ENCODE results near the gene MPPED2. TPM values are rescaled to one million over a fixed set of nuclear protein-coding genes. Genes with fewer than 3 reads are reported as not detected.

The MPPED2 gene
- polyA plus RNA-seq, 3 donors = 0.29 to 0.59 (median 0.52) TPM

DNA sequence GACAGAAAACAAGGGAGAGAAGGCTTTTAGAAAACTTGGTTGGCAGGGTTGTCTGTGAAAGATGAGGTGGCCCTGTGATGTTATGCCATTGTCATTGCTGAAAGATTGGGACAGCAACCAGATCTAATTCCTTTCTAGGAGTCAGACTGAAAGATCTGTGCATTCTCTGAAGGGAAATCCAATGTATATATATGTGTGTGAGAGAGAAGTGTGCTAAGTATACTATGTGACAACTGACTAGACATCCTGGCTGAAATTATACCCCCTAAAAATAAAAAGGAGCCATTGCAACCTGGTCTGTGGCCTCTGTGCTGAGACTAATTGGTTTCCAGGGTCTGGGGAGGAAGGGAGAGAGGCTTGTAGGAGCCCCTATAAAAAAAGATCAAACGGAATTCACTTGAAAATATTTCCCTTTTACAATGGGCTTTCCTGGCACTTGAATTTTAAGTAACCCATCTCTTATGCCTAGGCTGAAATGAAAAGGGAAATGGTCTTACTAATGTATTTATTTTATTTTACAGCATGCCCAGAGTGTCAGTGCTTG, 1.2 kb upstream of the MPPED2 start:
- Mint-ChIP-seq H3K9me3 (peaks cover 0 to 9% (median 4%) of the 10 kb centered on the region in 7 donors), H3K27me3 (ENCODE audit: low read depth in 3 of 3) (peaks cover 44 to 70% (median 48%) of the 10 kb centered on the region in 3 donors), H3K4me1 (peaks cover 14% of the 10 kb centered on the region), H3K36me3 (no peaks in the 10 kb centered on the region), H3K27ac (no peak overlapping the region), H3K4me3 (peak overlapping the region in 1 of 2 donors; percentile 92)
- DNase-seq = no peak
- Histone ChIP-seq H3K27me3 (ENCODE audit: control insufficient read depth in 2 of 2, insufficient read depth in 2 of 2, low read length in 2 of 2) (peaks cover 33 to 73% of the 10 kb centered on the region in 2 donors), H3K27ac (ENCODE audit: low read depth in 1 of 2, low read length in 2 of 2) (no peak overlapping the region), H3K4me3 (replicated peaks in 1 of 3; ENCODE audit: low read depth in 2 of 3, low read length in 3 of 3) (no peak overlapping the region), H3K9ac (ENCODE audit: insufficient read depth, low read length, poor library complexity, severe bottlenecking) (no peak overlapping the region), H4K20me1 (ENCODE audit: insufficient read depth, low read length) (no peaks in the 10 kb centered on the region), H3K79me2 (ENCODE audit: insufficient read depth, low read length) (no peaks in the 10 kb centered on the region), H3K4me1 (ENCODE audit: control insufficient read depth in 1 of 2, insufficient read depth in 2 of 2, low read length in 2 of 2) (peaks cover 17 to 28% of the 10 kb centered on the region in 2 donors), H2AFZ (ENCODE audit: insufficient read depth, low read depth, low read length, poor library complexity, severe bottlenecking) (no peak overlapping the region), H3K9me3 (replicated peaks in 1 of 2; ENCODE audit: control insufficient read depth in 1 of 2, insufficient read depth in 1 of 2, low read length in 2 of 2) (no peaks in the 10 kb centered on the region), H3K36me3 (replicated peaks in 1 of 2; ENCODE audit: control insufficient read depth in 1 of 2, insufficient read depth in 2 of 2, low read length in 2 of 2) (no peaks in the 10 kb centered on the region), H3K4me2 (replicated peaks; ENCODE audit: extremely low read depth, low read length, poor library complexity, severe bottlenecking) (no peak overlapping the region)
- no CpG with 5 or more reads among the region's 1 CpG for WGBS (ENCODE audit: insufficient coverage)
- TF ChIP-seq, protein P1, sequence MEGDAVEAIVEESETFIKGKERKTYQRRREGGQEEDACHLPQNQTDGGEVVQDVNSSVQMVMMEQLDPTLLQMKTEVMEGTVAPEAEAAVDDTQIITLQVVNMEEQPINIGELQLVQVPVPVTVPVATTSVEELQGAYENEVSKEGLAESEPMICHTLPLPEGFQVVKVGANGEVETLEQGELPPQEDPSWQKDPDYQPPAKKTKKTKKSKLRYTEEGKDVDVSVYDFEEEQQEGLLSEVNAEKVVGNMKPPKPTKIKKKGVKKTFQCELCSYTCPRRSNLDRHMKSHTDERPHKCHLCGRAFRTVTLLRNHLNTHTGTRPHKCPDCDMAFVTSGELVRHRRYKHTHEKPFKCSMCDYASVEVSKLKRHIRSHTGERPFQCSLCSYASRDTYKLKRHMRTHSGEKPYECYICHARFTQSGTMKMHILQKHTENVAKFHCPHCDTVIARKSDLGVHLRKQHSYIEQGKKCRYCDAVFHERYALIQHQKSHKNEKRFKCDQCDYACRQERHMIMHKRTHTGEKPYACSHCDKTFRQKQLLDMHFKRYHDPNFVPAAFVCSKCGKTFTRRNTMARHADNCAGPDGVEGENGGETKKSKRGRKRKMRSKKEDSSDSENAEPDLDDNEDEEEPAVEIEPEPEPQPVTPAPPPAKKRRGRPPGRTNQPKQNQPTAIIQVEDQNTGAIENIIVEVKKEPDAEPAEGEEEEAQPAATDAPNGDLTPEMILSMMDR (IDR thresholded peaks at IDR 0.05) = no peak
- intact Hi-C loops (cut with micrococcal nuclease) = no loop called here

DNA sequence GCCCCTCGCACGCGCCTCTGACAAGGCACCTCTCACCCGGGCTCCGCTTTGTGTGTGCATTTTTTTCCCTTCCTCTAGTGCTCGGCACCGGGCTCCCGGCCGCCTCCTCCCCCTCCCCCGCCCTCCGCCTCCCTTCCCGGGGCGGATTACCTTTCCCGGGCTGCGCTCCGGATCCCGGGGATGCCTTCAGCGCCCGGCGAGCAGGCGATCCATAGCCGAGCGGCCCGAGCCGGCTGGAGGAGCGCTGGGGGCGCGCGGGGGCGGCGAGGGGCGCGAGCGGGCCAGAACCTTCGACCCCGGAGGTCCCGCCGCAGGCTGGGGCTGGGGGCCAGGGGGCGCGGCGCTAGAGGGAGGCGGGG, 282 bp downstream of the MPPED2 start:
- H3K9ac ChIP-seq (ENCODE audit: insufficient read depth, low read length, poor library complexity, severe bottlenecking) = peak overlapping the region; percentile 64
- H4K20me1 ChIP-seq (ENCODE audit: insufficient read depth, low read length) = no peaks in the 10 kb centered on the region
- peak overlapping the region; percentile 91 for H3K4me2 ChIP-seq (replicated peaks; ENCODE audit: extremely low read depth, low read length, poor library complexity, severe bottlenecking)
- peak overlapping the region; percentile 41 to 81 (median 45) for H3K4me3 ChIP-seq (replicated peaks in 1 of 3; ENCODE audit: low read depth in 2 of 3, low read length in 3 of 3)
- peaks cover 0 to 9% (median 4%) of the 10 kb centered on the region in 7 donors for H3K9me3 Mint-ChIP-seq
- H3K36me3 Mint-ChIP-seq = no peaks in the 10 kb centered on the region
- H3K4me1 Mint-ChIP-seq = peaks cover 14% of the 10 kb centered on the region
- H3K27ac ChIP-seq (ENCODE audit: low read depth in 1 of 2, low read length in 2 of 2) = no peak overlapping the region
- WGBS (ENCODE audit: insufficient coverage) = under 1% methylated on average over 35 of the region's 42 CpGs
- no peak for DNase-seq
- H3K27ac Mint-ChIP-seq = no peak overlapping the region
- H3K27me3 ChIP-seq (ENCODE audit: control insufficient read depth in 2 of 2, insufficient read depth in 2 of 2, low read length in 2 of 2) = peaks cover 34 to 73% of the 10 kb centered on the region in 2 donors
- H3K79me2 ChIP-seq (ENCODE audit: insufficient read depth, low read length) = no peaks in the 10 kb centered on the region
- H2AFZ ChIP-seq (ENCODE audit: insufficient read depth, low read depth, low read length, poor library complexity, severe bottlenecking) = peak overlapping the region; percentile 83
- peak overlapping the region; percentile 73 to 92 for H3K4me3 Mint-ChIP-seq
- TF ChIP-seq, protein P1 (IDR thresholded peaks at IDR 0.05) = no peak
- peaks cover 47 to 74% (median 47%) of the 10 kb centered on the region in 3 donors for H3K27me3 Mint-ChIP-seq (ENCODE audit: low read depth in 3 of 3)
- no peaks in the 10 kb centered on the region for H3K36me3 ChIP-seq (replicated peaks in 1 of 2; ENCODE audit: control insufficient read depth in 1 of 2, insufficient read depth in 2 of 2, low read length in 2 of 2)
- intact Hi-C loops (cut with micrococcal nuclease) = no loop called here
- peaks cover 17 to 28% of the 10 kb centered on the region in 2 donors for H3K4me1 ChIP-seq (ENCODE audit: control insufficient read depth in 1 of 2, insufficient read depth in 2 of 2, low read length in 2 of 2)
- H3K9me3 ChIP-seq (replicated peaks in 1 of 2; ENCODE audit: control insufficient read depth in 1 of 2, insufficient read depth in 1 of 2, low read length in 2 of 2) = no peaks in the 10 kb centered on the region

Measured in CD14-positive monocyte (primary cell).